K562 (cell line): ENCODE data around the gene HSD17B8. TPM values are rescaled to one million over a fixed set of nuclear protein-coding genes. Genes with fewer than 3 reads are reported as not detected.

Experiments used
- ATAC-seq: fragments of 200-7000 bp; cut with Tn5 transposase; 3 replicates; pipeline ENCODE4 v1.9.1; 2020; ENCODE audit warnings: moderate library complexity
- BruUV-seq: library from RNA; stranded (reverse); fragments of 400-500 nt; replicated peaks from 2 replicates; lab custom pipeline; 2021; lab: Mats Ljungman, UMichigan
- CTCF ChIA-PET: fragments of 300-600 bp; formaldehyde crosslinking; extraction: SDS; loops from one replicate; lab custom pipeline; 2021; ENCODE audit warnings: low intra/inter-chr PET ratio; lab: Yijun Ruan, JAX
- POLR2A ChIA-PET: fragments of 300-600, 350-650 bp; sonication (Branson Sonifier 250); formaldehyde crosslinking; extraction: SDS; loops from one replicate; lab custom pipeline; 2021; ENCODE audit warnings: antibody characterized with exemption, inconsistent platforms; lab: Yijun Ruan, JAX
- DNase-seq, 4 experiments: peaks; one replicate each; pipeline versions ENCODE4 v3.0.0 to v3.0.0-alpha.2; 2011 to 2018; ENCODE audit warnings: low spot score in 3 of 4, mixed read lengths in 3 of 4; ENCODE audit errors: extremely low read depth in 1 of 4
- FAIRE-seq: peaks from 2 replicates; lab custom pipeline; 2011; peaks lifted over from hg19 to GRCh38; lab: Jason Lieb, UNC
- H2AFZ ChIP-seq: 2 replicates; pipeline ENCODE4 v1.6.0; 2011; ENCODE audit warnings: low read depth, low read length, control low read depth, inconsistent platforms
- H3K27ac ChIP-seq: fragments of 200-600 bp; 3 replicates; pipeline ENCODE4 v1.8.0; 2011; ENCODE audit warnings: low read depth, mild to moderate bottlenecking, control low read depth, inconsistent platforms, low read length, moderate library complexity, mixed read lengths; ENCODE audit errors: extremely low read depth
- H3K27me3 ChIP-seq, 2 experiments: fragments of 300-600 bp in 1 of 2; 2 replicates in 1 of 2; 3 replicates in 1 of 2; pipeline versions ENCODE4 v1.6.0 to v1.8.0; 2011; ENCODE audit warnings: inconsistent platforms in 2 of 2, low read length in 2 of 2, mild to moderate bottlenecking in 1 of 2, mixed read lengths in 1 of 2, moderate library complexity in 1 of 2; ENCODE audit not compliant: control insufficient read depth in 2 of 2, insufficient read depth in 2 of 2
- H3K36me3 ChIP-seq: fragments of 300-600 bp; 3 replicates; pipeline ENCODE4 v1.8.0; 2011; ENCODE audit warnings: mild to moderate bottlenecking, low read length, inconsistent platforms; ENCODE audit not compliant: control insufficient read depth, insufficient read depth
- H3K4me1 ChIP-seq, 2 experiments: fragments of 200-600 bp in 1 of 2; replicated peaks in 1 of 2; 2 replicates in 1 of 2; 3 replicates in 1 of 2; pipeline versions ENCODE4 v1.5.1 to v1.8.0; 2011; ENCODE audit warnings: inconsistent platforms in 2 of 2, low read length in 2 of 2, mild to moderate bottlenecking in 1 of 2, mixed read lengths in 1 of 2, moderate library complexity in 1 of 2; ENCODE audit not compliant: control insufficient read depth in 2 of 2, insufficient read depth in 2 of 2
- H3K4me2 ChIP-seq: 2 replicates; pipeline ENCODE4 v1.6.1; 2011; ENCODE audit warnings: low read length, control low read depth, inconsistent platforms, mixed read lengths; ENCODE audit not compliant: insufficient read depth
- H3K4me3 ChIP-seq: fragments of 200-600 bp; sonication (generic), shearing (Covaris generic); 2 replicates; pipeline ENCODE4 v1.5.1; 2016; ENCODE audit warnings: control low read depth, inconsistent platforms
- H3K79me2 ChIP-seq: fragments of 200-600 bp; 3 replicates; pipeline ENCODE4 v1.8.0; 2011; ENCODE audit warnings: low read length, inconsistent platforms; ENCODE audit not compliant: control insufficient read depth, insufficient read depth
- H3K9ac ChIP-seq, 2 experiments: 2 replicates each; pipeline versions ENCODE4 v1.6.0 to v1.6.1; 2011; ENCODE audit warnings: low read depth in 2 of 2, low read length in 2 of 2, control low read depth in 1 of 2, inconsistent platforms in 1 of 2, mild to moderate bottlenecking in 1 of 2, mixed read lengths in 1 of 2; ENCODE audit not compliant: insufficient read depth in 1 of 2
- H3K9me1 ChIP-seq: one replicate; pipeline ENCODE4 v1.6.0; 2011; ENCODE audit warnings: inconsistent platforms, mild to moderate bottlenecking, low read length, moderate library complexity; ENCODE audit not compliant: control insufficient read depth, insufficient read depth
- H3K9me3 ChIP-seq: replicated peaks from 2 replicates; pipeline ENCODE4 v1.5.1; 2011; ENCODE audit warnings: low read depth, low read length, inconsistent platforms; ENCODE audit not compliant: control insufficient read depth, insufficient read depth
- H4K20me1 ChIP-seq: replicated peaks from 2 replicates; pipeline ENCODE4 v1.6.1; 2011; ENCODE audit warnings: low read length, inconsistent platforms, mixed read lengths; ENCODE audit not compliant: control insufficient read depth, insufficient read depth
- NFIC ChIP-seq: fragments of 450-650 bp; IDR thresholded peaks from 2 replicates; pipeline ENCODE4 v1.6.1; 2017; ENCODE audit warnings: mild to moderate bottlenecking, inconsistent platforms
- NKRF ChIP-seq: fragments of 450-650 bp; IDR thresholded peaks from 2 replicates; pipeline ENCODE4 v1.6.1; 2016; ENCODE audit warnings: borderline replicate concordance
- PKNOX1 ChIP-seq: fragments of 450-650 bp; IDR thresholded peaks from 2 replicates; pipeline ENCODE4 v1.6.1; 2016
- TAF15 ChIP-seq: fragments of 200-400 bp; formaldehyde crosslinking; IDR thresholded peaks from 2 replicates; pipeline ENCODE4 v1.6.1; 2017; ENCODE audit warnings: mild to moderate bottlenecking, low read depth, low read length, moderate library complexity
- WGBS: fragments of 100-300 bp; shearing (Covaris generic); methylation state at CpG from one replicate; pipeline ENCODE4 v1.1.6; 2016; ENCODE audit warnings: low coverage, mixed read lengths; ENCODE audit not compliant: insufficient coverage; ENCODE audit errors: missing lambda C conversion rate; 5-methylcytosine and 5-hydroxymethylcytosine counted together
- in situ Hi-C: fragments of 300-500 bp; cut with MboI; formaldehyde crosslinking; loops from 4 replicates; pipeline ENCODE4 v1.15.0; 2018; ENCODE audit warnings: inconsistent platforms, mixed read lengths
- intact Hi-C: fragments of 100-400 bp; cut with micrococcal nuclease; formaldehyde crosslinking; loops from 2 replicates; pipeline ENCODE4 v1.14.2; 2022
- polyA plus RNA-seq, 8 experiments: library from polyadenylated mRNA; depleted of rRNA in 4 of 8; stranded (reverse) in 5 of 8; unstranded in 3 of 8; fragments of >200 nt; fragmentation: Nextera tagmentation in 2 of 8; fragmentation: Illumina TruSeq in 1 of 8; extraction: Ambion mirVana in 2 of 8; extraction: Trizol in 1 of 8; gene quantifications; 2 replicates each; pipeline versions ENCODE4 v1.2.1 to v1.2.3, GENCODE V29; 2011 to 2014; ENCODE audit warnings: inconsistent platforms in 1 of 8, missing spikeins in 1 of 8
- total RNA-seq, 7 experiments: library from RNA; depleted of rRNA in 6 of 7; stranded (reverse); fragments of >200 nt in 6 of 7; fragmentation: Illumina TruSeq in 2 of 7; extraction: Trizol in 2 of 7; gene quantifications; 2 replicates each; pipeline versions ENCODE4 v1.2.1 to v1.2.3, GENCODE V29; 2011 to 2021; ENCODE audit warnings: low replicate concordance in 1 of 7

The HSD17B8 gene
- total and polyA plus RNA-seq, 9 of the 15 experiments (the other 6 are each of a cell fraction or from before 2014, with no cell fraction given) = 3.7 to 35.2 (median 14.2) TPM

GRCh38 chr6:33169291-33170175 is 34.9 kb upstream of the HSD17B8 start:
- in situ Hi-C loops = no loop called here
- H2AFZ ChIP-seq = no peak overlapping the region
- no peak overlapping the region for H3K4me3 ChIP-seq
- no peak for DNase-seq
- peak overlapping the region in 1 of 2 experiments; percentile 63; a peak in 1 of 4 replicates for H3K9ac ChIP-seq
- no peaks in the 10 kb centered on the region for H3K36me3 ChIP-seq
- intact Hi-C loops = no loop called here
- no peaks in the 10 kb centered on the region for H3K9me1 ChIP-seq
- H3K4me1 ChIP-seq = peaks cover 0 to 11% of the 10 kb centered on the region in 2 experiments; a peak in 1 of 5 replicates
- H3K4me2 ChIP-seq = no peak overlapping the region
- ChIA-PET CTCF (no interaction called here), POLR2A (interaction anchor here (0.6 to 1.1 kb wide), 2 partner anchors 8 to 80 kb away, joined by 3 to 4 read pairs; no protein-coding TSS in a partner anchor)
- H3K27ac ChIP-seq = no peak overlapping the region
- peak; percentile 95 for TF ChIP-seq NFIC
- no peak for TF ChIP-seq TAF15
- no peak for TF ChIP-seq NKRF
- peak; percentile 42; the same call in 1 of the 2 replicates for TF ChIP-seq PKNOX1
- BruUV-seq = no TSS peak
- H4K20me1 ChIP-seq = peaks cover 4% of the 10 kb centered on the region; the same call in 1 of the 2 replicates
- FAIRE-seq = no peak
- ATAC-seq = no peak
- no peaks in the 10 kb centered on the region for H3K9me3 ChIP-seq
- peaks cover 5 to 27% of the 10 kb centered on the region in 2 experiments; a peak in 3 of 5 replicates for H3K27me3 ChIP-seq
- H3K79me2 ChIP-seq = no peaks in the 10 kb centered on the region
- 12% methylated on average over 10 of the region's 10 CpGs for WGBS
